ENCODE data around the gene CDH5.

CDH5 gene

GRCh38 chr16:66389256-66390176 is 23.0 kb downstream of the CDH5 start:
- no peaks in the 10 kb centered on the region for H4K20me1 ChIP-seq (ENCODE audit: low read depth, low read length)
- no peak overlapping the region for H3K4me2 ChIP-seq (ENCODE audit: low read depth, low read length, poor library complexity, severe bottlenecking)
- H3K9ac ChIP-seq (ENCODE audit: low read length), result no peak overlapping the region
- H2AFZ ChIP-seq (ENCODE audit: low read depth, low read length, severe bottlenecking), result no peak overlapping the region
- H3F3A ChIP-seq (ENCODE audit: insufficient read depth), result no peaks in the 10 kb centered on the region
- no peak overlapping the region for H3K4me3 ChIP-seq (ENCODE audit: insufficient read depth, low read length, poor library complexity, severe bottlenecking)
- no peaks in the 10 kb centered on the region for H3K79me2 ChIP-seq (ENCODE audit: insufficient read depth, low read length)
- H3K9me2 ChIP-seq (replicated peaks; ENCODE audit: insufficient read depth, low read length), result no peaks in the 10 kb centered on the region
- TF ChIP-seq CTCF (IDR thresholded peaks at IDR 0.05; ENCODE audit: insufficient read depth, low read length, poor library complexity, severe bottlenecking) (no peak), EZH2phosphoT487 (conservative IDR thresholded peaks at IDR 0.05; ENCODE audit: low read length) (no peak)
- no peak overlapping the region for H3K27ac ChIP-seq (ENCODE audit: low read depth, low read length)
- no peaks in the 10 kb centered on the region for H3K27me3 ChIP-seq (ENCODE audit: low read length)
- H3K36me3 ChIP-seq (ENCODE audit: low read length), result no peaks in the 10 kb centered on the region
- no peaks in the 10 kb centered on the region for H3K9me3 ChIP-seq (ENCODE audit: insufficient read depth, low read length)

GRCh38 chr16:66390346-66391108 is 24.0 kb downstream of the CDH5 start:
- H3K79me2 ChIP-seq (ENCODE audit: insufficient read depth, low read length), result no peaks in the 10 kb centered on the region
- H3K9ac ChIP-seq (ENCODE audit: low read length), result no peak overlapping the region
- H3K36me3 ChIP-seq (ENCODE audit: low read length), result no peaks in the 10 kb centered on the region
- H4K20me1 ChIP-seq (ENCODE audit: low read depth, low read length), result no peaks in the 10 kb centered on the region
- H3K9me3 ChIP-seq (ENCODE audit: insufficient read depth, low read length), result no peaks in the 10 kb centered on the region
- TF ChIP-seq CTCF (IDR thresholded peaks at IDR 0.05; ENCODE audit: insufficient read depth, low read length, poor library complexity, severe bottlenecking) (no peak), EZH2phosphoT487 (conservative IDR thresholded peaks at IDR 0.05; ENCODE audit: low read length) (no peak)
- H2AFZ ChIP-seq (ENCODE audit: low read depth, low read length, severe bottlenecking), result no peak overlapping the region
- no peak overlapping the region for H3K27ac ChIP-seq (ENCODE audit: low read depth, low read length)
- H3K9me2 ChIP-seq (replicated peaks; ENCODE audit: insufficient read depth, low read length), result no peaks in the 10 kb centered on the region
- H3K4me3 ChIP-seq (ENCODE audit: insufficient read depth, low read length, poor library complexity, severe bottlenecking), result no peak overlapping the region
- H3K27me3 ChIP-seq (ENCODE audit: low read length), result no peaks in the 10 kb centered on the region
- no peak overlapping the region for H3K4me2 ChIP-seq (ENCODE audit: low read depth, low read length, poor library complexity, severe bottlenecking)
- no peaks in the 10 kb centered on the region for H3F3A ChIP-seq (ENCODE audit: insufficient read depth)

- TF ChIP-seq EZH2phosphoT487 (conservative IDR thresholded peaks at IDR 0.05; ENCODE audit: low read length) (no peak), CTCF (IDR thresholded peaks at IDR 0.05; ENCODE audit: insufficient read depth, low read length, poor library complexity, severe bottlenecking) (no peak)
- Histone ChIP-seq H3F3A (ENCODE audit: insufficient read depth) (no peaks in the 10 kb centered on the region), H4K20me1 (ENCODE audit: low read depth, low read length) (no peaks in the 10 kb centered on the region), H3K9me2 (replicated peaks; ENCODE audit: insufficient read depth, low read length) (no peaks in the 10 kb centered on the region), H3K27me3 (ENCODE audit: low read length) (no peaks in the 10 kb centered on the region), H3K36me3 (ENCODE audit: low read length) (no peaks in the 10 kb centered on the region), H2AFZ (ENCODE audit: low read depth, low read length, severe bottlenecking) (no peak overlapping the region), H3K27ac (ENCODE audit: low read depth, low read length) (no peak overlapping the region), H3K9me3 (ENCODE audit: insufficient read depth, low read length) (no peaks in the 10 kb centered on the region), H3K79me2 (ENCODE audit: insufficient read depth, low read length) (no peaks in the 10 kb centered on the region), H3K9ac (ENCODE audit: low read length) (no peak overlapping the region), H3K4me3 (ENCODE audit: insufficient read depth, low read length, poor library complexity, severe bottlenecking) (no peak overlapping the region), H3K4me2 (ENCODE audit: low read depth, low read length, poor library complexity, severe bottlenecking) (no peak overlapping the region)
These were observed 25.5 kb downstream of the CDH5 start for GRCh38 chr16:66391726-66392670.

Measured in SU-DHL-6 (cell line).